OCI-LY1 (cell line): ENCODE data around the gene SEMA4B.

Experiments used
- EZH2 ChIP-seq: fragments of 200-600 bp; sonication (generic), shearing (Covaris generic); IDR thresholded peaks from 2 replicates; pipeline ENCODE4 v1.8.0; 2017; ENCODE audit warnings: borderline replicate concordance, mixed run types, mild to moderate bottlenecking, antibody characterized with exemption, low read length, moderate library complexity, mixed read lengths
- TF ChIP-seq, protein P1 (sequence below): fragments of 200-600 bp; sonication (generic), shearing (Covaris generic); IDR thresholded peaks from 2 replicates; pipeline ENCODE4 v1.5.1; 2017; ENCODE audit warnings: mild to moderate bottlenecking, antibody characterized with exemption, low read length, moderate library complexity, mixed read lengths

DNA sequence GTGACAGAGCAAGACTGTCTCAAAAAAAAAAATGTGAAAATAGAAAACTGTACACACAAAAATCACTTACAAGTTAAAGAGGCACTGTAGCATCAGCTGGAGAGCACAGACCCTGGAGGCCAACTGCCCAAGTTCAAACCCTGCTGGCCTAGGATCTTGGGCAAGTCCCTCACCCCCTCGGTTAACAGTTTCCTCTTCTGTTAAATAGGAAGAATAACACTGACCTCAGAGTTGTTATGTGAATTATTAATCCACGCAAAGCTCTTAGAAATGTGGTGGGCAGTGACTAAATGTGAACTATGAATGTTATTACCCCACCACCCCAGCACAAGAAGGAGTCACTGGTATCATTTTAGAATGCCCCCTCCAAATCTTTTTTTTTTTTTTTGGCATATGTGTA lies 21.4 kb downstream of the SEMA4B start:
- TF ChIP-seq, protein P1, sequence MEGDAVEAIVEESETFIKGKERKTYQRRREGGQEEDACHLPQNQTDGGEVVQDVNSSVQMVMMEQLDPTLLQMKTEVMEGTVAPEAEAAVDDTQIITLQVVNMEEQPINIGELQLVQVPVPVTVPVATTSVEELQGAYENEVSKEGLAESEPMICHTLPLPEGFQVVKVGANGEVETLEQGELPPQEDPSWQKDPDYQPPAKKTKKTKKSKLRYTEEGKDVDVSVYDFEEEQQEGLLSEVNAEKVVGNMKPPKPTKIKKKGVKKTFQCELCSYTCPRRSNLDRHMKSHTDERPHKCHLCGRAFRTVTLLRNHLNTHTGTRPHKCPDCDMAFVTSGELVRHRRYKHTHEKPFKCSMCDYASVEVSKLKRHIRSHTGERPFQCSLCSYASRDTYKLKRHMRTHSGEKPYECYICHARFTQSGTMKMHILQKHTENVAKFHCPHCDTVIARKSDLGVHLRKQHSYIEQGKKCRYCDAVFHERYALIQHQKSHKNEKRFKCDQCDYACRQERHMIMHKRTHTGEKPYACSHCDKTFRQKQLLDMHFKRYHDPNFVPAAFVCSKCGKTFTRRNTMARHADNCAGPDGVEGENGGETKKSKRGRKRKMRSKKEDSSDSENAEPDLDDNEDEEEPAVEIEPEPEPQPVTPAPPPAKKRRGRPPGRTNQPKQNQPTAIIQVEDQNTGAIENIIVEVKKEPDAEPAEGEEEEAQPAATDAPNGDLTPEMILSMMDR = no peak
- no peak for TF ChIP-seq EZH2
